Esophagus muscularis mucosa (tissue), 3 donors: ENCODE measurements around the gene ZNF536.

Experiments used
- EP300 ChIP-seq: sonication (generic); formaldehyde crosslinking; IDR thresholded peaks from one replicate; pipeline ENCODE4 v1.6.1; 2017; ENCODE audit warnings: antibody characterized with exemption
- POLR2AphosphoS5 ChIP-seq, 2 donors: sonication (generic); formaldehyde crosslinking; IDR thresholded peaks; one replicate each; pipeline ENCODE4 v1.6.1; 2017; ENCODE audit warnings: antibody characterized with exemption in 2 of 2

DNA sequence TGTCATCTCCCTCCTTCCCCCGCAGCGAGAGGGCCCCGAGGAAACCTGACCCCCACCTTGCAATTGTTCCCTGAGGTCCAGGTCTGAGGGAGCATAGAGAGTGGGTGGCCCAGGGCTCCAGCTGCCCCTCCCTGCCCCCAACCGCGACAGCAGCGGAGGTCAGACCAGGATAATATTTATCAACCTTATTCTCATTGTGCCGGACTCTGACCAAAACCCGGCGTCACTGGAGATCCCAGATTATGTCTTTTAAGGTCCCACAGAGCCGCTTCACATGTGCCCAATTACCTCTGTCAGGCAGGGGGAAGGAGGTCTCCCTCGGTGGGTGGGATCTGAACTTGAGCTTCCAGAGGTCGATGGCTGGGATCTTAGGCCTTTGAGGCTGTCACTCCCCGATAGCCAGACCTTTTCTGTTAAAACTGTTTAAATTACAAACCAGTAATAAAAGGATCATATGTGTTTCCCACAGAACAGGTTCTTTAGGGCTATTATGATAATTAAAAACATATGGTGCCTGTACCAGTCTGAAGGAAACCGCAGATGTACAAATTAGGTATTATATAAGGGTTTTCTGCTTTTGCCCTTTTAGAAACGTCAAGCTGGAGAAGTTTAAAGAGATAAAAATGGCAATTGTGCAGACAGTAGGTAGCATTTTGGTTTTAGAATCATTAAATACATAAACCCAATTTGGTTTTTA is 195.5 kb downstream of the ZNF536 start:
- TF ChIP-seq EP300 = no peak
- TF ChIP-seq POLR2AphosphoS5 (IDR thresholded peaks at IDR 0.05) = no peak
